ENCODE data around the gene CDC14C. TPM values are rescaled to one million over a fixed set of nuclear protein-coding genes. Genes with fewer than 3 reads are reported as not detected.
A peak's percentile ranks its signal among the peaks of the same experiment; 100 is the strongest.

Gene CDC14C
- under 1 TPM in 3 of 6 experiments, not detected in 3; 0.09 to 0.31 (median 0.14) TPM for total RNA-seq (2021; fragmentation: NEBNext Ultra II Directional; extraction: Animal tissue kit (Norgen Biotek cat#: 25700))
- long read RNA-seq = 0 reads

GRCh38 chr7:48924433-48924832 is at the start of gene CDC14C:
Gene CDC14C, plus strand, starts transcription at chr7:48924547. Its CDS starts 126 bp downstream, at chr7:48924673.
- Mint-ChIP-seq H3K9me3 (peaks cover 7% of the 10 kb centered on the region), H3K4me3 (no peak within 1 kb of the TSS), H3K27ac (no peak within 1 kb of the TSS), H3K36me3 (ENCODE audit: low read depth) (no peaks in the 10 kb centered on the region), H3K27me3 (ENCODE audit: insufficient read depth) (no peaks in the 10 kb centered on the region), H3K4me1 (ENCODE audit: low read depth) (no peaks in the 10 kb centered on the region)
- no peak for DNase-seq
- TF ChIP-seq CTCF (IDR thresholded peaks at IDR 0.05) = no peak

GRCh38 chr7:48875045-48875916 is 49.1 kb upstream of the CDC14C start:
- no peaks in the 10 kb centered on the region; the same call in 1 of the 2 replicates for H3K9me3 Mint-ChIP-seq
- no peaks in the 10 kb centered on the region; the same call in 1 of the 2 replicates for H3K27me3 Mint-ChIP-seq (ENCODE audit: insufficient read depth)
- H3K4me1 Mint-ChIP-seq (ENCODE audit: low read depth) = no peaks in the 10 kb centered on the region
- DNase-seq = peak; percentile 6
- H3K4me3 Mint-ChIP-seq = no peak overlapping the region
- H3K27ac Mint-ChIP-seq = no peak overlapping the region
- peak; percentile 69 for TF ChIP-seq CTCF (IDR thresholded peaks at IDR 0.05)
- no peaks in the 10 kb centered on the region for H3K36me3 Mint-ChIP-seq (ENCODE audit: low read depth)

- H3K4me3 Mint-ChIP-seq = no peak overlapping the region
- H3K4me1 Mint-ChIP-seq (ENCODE audit: low read depth) = no peaks in the 10 kb centered on the region
- no peaks in the 10 kb centered on the region; the same call in 1 of the 2 replicates for H3K9me3 Mint-ChIP-seq
- H3K27ac Mint-ChIP-seq = no peak overlapping the region
- H3K27me3 Mint-ChIP-seq (ENCODE audit: insufficient read depth) = no peaks in the 10 kb centered on the region; the same call in 1 of the 2 replicates
- TF ChIP-seq CTCF (IDR thresholded peaks at IDR 0.05) = no peak
- no peak for DNase-seq
- no peaks in the 10 kb centered on the region for H3K36me3 Mint-ChIP-seq (ENCODE audit: low read depth)
Observed at GRCh38 chr7:48876087-48876486, 48.3 kb upstream of the CDC14C start.

- Mint-ChIP-seq H3K27me3 (ENCODE audit: insufficient read depth) (no peaks in the 10 kb centered on the region; the same call in 1 of the 2 replicates), H3K27ac (no peak overlapping the region), H3K9me3 (peaks cover 16% of the 10 kb centered on the region), H3K36me3 (ENCODE audit: low read depth) (no peaks in the 10 kb centered on the region), H3K4me1 (ENCODE audit: low read depth) (no peaks in the 10 kb centered on the region), H3K4me3 (no peak overlapping the region)
- no peak for DNase-seq
- TF ChIP-seq CTCF (IDR thresholded peaks at IDR 0.05) = no peak
Observed at GRCh38 chr7:48880851-48881250, 43.5 kb upstream of the CDC14C start.

GRCh38 chr7:48887500-48887899 is 36.8 kb upstream of the CDC14C start:
- peaks cover 53% of the 10 kb centered on the region for H3K9me3 Mint-ChIP-seq

More at GRCh38 chr7:48887500-48887899, 36.8 kb upstream of the CDC14C start:
- no peak overlapping the region for H3K27ac Mint-ChIP-seq
- no peak for DNase-seq
- H3K4me1 Mint-ChIP-seq (ENCODE audit: low read depth) = no peaks in the 10 kb centered on the region
- no peak for TF ChIP-seq CTCF (IDR thresholded peaks at IDR 0.05)
- H3K36me3 Mint-ChIP-seq (ENCODE audit: low read depth) = no peaks in the 10 kb centered on the region
- no peak overlapping the region for H3K4me3 Mint-ChIP-seq
- no peaks in the 10 kb centered on the region; the same call in none of the 2 replicates for H3K27me3 Mint-ChIP-seq (ENCODE audit: insufficient read depth)
